Neutrophil (primary cell): ENCODE data around the gene SPCS3.

Experiments used
- H3K27ac ChIP-seq: fragments of 200-600 bp; sonication (generic); 2 replicates; pipeline ENCODE4 v1.5.1; 2016; ENCODE audit warnings: mild to moderate bottlenecking, moderate library complexity
- H3K27me3 ChIP-seq: fragments of 200-600 bp; sonication (generic); 2 replicates; pipeline ENCODE4 v1.6.0; 2016; ENCODE audit warnings: mild to moderate bottlenecking
- H3K36me3 ChIP-seq: fragments of 200-600 bp; sonication (generic); 2 replicates; pipeline ENCODE4 v1.5.1; 2017
- H3K4me1 ChIP-seq, 2 experiments: fragments of 200-600 bp in 1 of 2; sonication (generic) in 1 of 2; 1 replicate in 1 of 2; 2 replicates in 1 of 2; pipeline versions ENCODE4 v1.5.1 to v1.6.1; 2013 to 2016; ENCODE audit warnings: low read depth in 1 of 2, low read length in 1 of 2, mild to moderate bottlenecking in 1 of 2, moderate library complexity in 1 of 2; ENCODE audit not compliant: control insufficient read depth in 1 of 2, insufficient read depth in 1 of 2
- H3K4me3 ChIP-seq, 2 experiments: fragments of 200-600 bp in 1 of 2; sonication (generic) in 1 of 2; 1 replicate in 1 of 2; 2 replicates in 1 of 2; pipeline ENCODE4 v1.5.1; 2013 to 2016; ENCODE audit warnings: low read depth in 1 of 2, low read length in 1 of 2, mild to moderate bottlenecking in 1 of 2, moderate library complexity in 1 of 2
- H3K9me3 ChIP-seq: fragments of 200-600 bp; sonication (generic); 2 replicates; pipeline ENCODE4 v1.5.1; 2016
- TF ChIP-seq, protein P1 (sequence below): fragments of 200-600 bp; sonication (generic); IDR thresholded peaks from 2 replicates; pipeline ENCODE4 v1.5.1; 2016; ENCODE audit warnings: antibody characterized with exemption

Gene SPCS3

DNA sequence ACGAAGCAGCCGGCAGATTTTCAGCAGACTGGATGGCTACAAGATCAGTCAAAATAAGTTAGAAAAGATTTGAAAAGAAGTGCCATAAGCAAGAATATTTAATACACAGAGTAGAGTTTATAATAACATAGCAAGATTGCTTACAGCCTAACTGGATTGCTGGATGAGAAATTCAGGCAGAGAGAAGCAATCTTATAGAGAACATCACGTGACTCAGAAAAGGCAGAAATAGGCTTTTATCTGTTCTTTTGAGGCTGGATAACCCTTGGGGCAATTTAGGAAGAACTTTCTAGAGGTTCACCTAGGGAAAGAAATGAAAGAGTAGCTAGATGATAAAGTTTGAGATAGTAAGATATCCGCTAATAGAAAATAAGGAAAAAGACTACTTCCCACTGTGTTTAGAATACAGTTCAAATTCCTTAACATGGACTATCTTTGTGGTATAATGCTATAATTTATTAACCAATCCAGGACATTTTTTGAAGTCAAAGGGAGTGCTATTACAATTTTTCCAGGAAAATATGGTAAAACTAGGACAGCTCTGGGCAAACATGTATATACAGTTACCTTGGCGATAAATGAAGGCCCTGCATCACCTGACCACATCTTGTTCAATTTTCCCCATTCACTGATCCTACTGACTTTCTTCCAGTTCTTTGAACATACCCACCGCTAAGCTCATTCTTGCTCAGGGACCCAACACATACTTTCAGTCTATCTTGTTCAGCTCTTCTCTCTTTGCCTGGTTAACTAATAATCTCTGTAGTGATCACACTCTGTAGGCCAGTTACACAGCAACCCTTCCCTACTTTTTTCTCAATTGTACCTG is 12.7 kb upstream of the SPCS3 start:
- Histone ChIP-seq H3K27me3 (peaks cover 11% of the 10 kb centered on the region), H3K4me3 (no peak overlapping the region), H3K4me1 (no peaks in the 10 kb centered on the region), H3K9me3 (no peaks in the 10 kb centered on the region), H3K27ac (no peak overlapping the region), H3K36me3 (no peaks in the 10 kb centered on the region)
- TF ChIP-seq, protein P1, sequence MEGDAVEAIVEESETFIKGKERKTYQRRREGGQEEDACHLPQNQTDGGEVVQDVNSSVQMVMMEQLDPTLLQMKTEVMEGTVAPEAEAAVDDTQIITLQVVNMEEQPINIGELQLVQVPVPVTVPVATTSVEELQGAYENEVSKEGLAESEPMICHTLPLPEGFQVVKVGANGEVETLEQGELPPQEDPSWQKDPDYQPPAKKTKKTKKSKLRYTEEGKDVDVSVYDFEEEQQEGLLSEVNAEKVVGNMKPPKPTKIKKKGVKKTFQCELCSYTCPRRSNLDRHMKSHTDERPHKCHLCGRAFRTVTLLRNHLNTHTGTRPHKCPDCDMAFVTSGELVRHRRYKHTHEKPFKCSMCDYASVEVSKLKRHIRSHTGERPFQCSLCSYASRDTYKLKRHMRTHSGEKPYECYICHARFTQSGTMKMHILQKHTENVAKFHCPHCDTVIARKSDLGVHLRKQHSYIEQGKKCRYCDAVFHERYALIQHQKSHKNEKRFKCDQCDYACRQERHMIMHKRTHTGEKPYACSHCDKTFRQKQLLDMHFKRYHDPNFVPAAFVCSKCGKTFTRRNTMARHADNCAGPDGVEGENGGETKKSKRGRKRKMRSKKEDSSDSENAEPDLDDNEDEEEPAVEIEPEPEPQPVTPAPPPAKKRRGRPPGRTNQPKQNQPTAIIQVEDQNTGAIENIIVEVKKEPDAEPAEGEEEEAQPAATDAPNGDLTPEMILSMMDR = no peak

DNA sequence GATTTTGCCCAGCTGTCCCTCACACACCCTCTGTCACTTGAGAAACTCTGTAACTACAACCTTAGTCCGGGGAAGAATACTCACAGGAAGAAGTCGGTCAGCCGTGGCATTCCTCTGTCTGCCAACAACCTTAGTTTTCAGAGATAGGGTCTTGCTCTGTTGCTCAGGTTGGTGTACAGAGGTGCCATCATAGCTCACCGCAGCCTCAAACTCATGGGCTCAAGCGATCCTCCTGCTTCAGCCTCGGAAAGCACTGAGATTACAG is 12.2 kb upstream of the SPCS3 start:
- Histone ChIP-seq H3K4me1 (no peaks in the 10 kb centered on the region), H3K27me3 (peaks cover 16% of the 10 kb centered on the region), H3K4me3 (no peak overlapping the region), H3K36me3 (no peaks in the 10 kb centered on the region), H3K9me3 (no peaks in the 10 kb centered on the region), H3K27ac (no peak overlapping the region)
- TF ChIP-seq, protein P1 = no peak

GRCh38 chr4:176308441-176308840 is 11.3 kb upstream of the SPCS3 start:
- TF ChIP-seq, protein P1 = no peak
- no peaks in the 10 kb centered on the region for H3K36me3 ChIP-seq
- no peaks in the 10 kb centered on the region for H3K4me1 ChIP-seq
- H3K27me3 ChIP-seq = peaks cover 21% of the 10 kb centered on the region
- H3K27ac ChIP-seq = no peak overlapping the region
- H3K4me3 ChIP-seq = no peak overlapping the region
- no peaks in the 10 kb centered on the region for H3K9me3 ChIP-seq

- Histone ChIP-seq H3K27me3 (peaks cover 21% of the 10 kb centered on the region), H3K27ac (no peak overlapping the region), H3K4me3 (no peak overlapping the region), H3K36me3 (no peaks in the 10 kb centered on the region), H3K4me1 (no peaks in the 10 kb centered on the region), H3K9me3 (no peaks in the 10 kb centered on the region)
- TF ChIP-seq, protein P1 = no peak
These were observed 10.7 kb upstream of the SPCS3 start for GRCh38 chr4:176309046-176309445.

- Histone ChIP-seq H3K4me3 (no peak overlapping the region), H3K36me3 (no peaks in the 10 kb centered on the region), H3K27me3 (peaks cover 21% of the 10 kb centered on the region), H3K9me3 (no peaks in the 10 kb centered on the region), H3K27ac (no peak overlapping the region), H3K4me1 (no peaks in the 10 kb centered on the region)
- TF ChIP-seq, protein P1 = no peak
These were observed 10.0 kb upstream of the SPCS3 start for GRCh38 chr4:176309772-176310171.
